SK-N-MC (cell line): Measurements from ENCODE around the gene LAMA3.

Experiments
- EZH2 ChIP-seq: fragments of 200-600 bp; sonication (generic); IDR thresholded peaks from one replicate; pipeline ENCODE4 v1.6.1; 2017; ENCODE audit warnings: antibody characterized with exemption
- FOXP2 ChIP-seq: optimal IDR thresholded peaks from 2 replicates; pipeline ENCODE3; 2011; ENCODE audit warnings: mild to moderate bottlenecking, moderate library complexity; ENCODE audit not compliant: insufficient read depth; ENCODE audit errors: extremely low read length, control extremely low read depth
- POLR2AphosphoS5 ChIP-seq: IDR thresholded peaks from 2 replicates; pipeline ENCODE4 v1.6.1; 2012; ENCODE audit warnings: mild to moderate bottlenecking, low read depth, low read length, borderline replicate concordance

DNA sequence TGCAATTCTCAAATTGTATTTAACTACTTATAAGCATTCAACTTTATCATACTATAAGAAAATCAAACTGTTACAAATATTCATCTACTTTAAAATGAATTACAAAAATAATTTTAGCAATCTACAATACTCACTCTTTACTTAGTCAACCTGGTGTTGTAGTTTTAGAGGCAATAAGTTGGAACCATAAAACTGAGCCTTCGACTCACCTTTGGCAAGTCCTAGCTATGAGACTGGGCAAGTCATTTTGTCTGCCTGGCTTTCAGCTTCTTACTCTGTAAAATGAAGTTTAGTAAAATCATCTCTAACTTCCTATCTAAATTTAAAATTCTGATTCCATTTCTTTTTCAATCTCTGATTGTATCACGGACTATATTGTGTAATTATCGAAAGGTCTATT is 161.0 kb downstream of the LAMA3 start:
- TF ChIP-seq EZH2 (no peak), POLR2AphosphoS5 (no peak), FOXP2 (no peak)
